ENCODE measurements around the gene MTHFD2L.

MTHFD2L gene

DNA sequence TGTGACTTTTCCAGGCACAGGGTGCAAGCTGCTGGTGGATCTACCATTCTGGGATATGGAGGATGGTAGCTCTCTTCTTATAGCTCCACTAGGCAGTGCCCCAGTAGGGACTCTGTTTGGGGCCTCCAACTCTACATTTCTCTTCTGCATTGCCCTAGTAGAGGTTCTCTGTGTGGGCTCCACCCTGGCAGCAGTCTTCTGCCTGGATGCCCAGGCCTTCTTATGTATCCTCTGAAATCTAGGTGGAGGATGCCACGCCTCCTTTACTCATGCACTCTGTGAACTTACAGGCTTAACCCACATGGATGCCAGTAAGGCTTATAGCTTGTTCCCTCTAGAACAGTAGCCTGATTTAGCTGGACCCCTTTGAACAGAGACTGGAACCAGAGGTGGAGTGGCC is 186.1 kb downstream of the MTHFD2L start:
- DNase-seq: no peak

Data from activated naive CD4-positive, alpha-beta T cell (primary cell).